Activated CD8-positive, alpha-beta memory T cell treated with anti-CD3 and anti-CD28 coated beads, Interleukin-2, amount 10 ng/mL, durations not matched to agents 7 days and 5 days (primary cell): ENCODE data around the gene NKPD1. TPM values are rescaled to one million over a fixed set of nuclear protein-coding genes. Genes with fewer than 3 reads are reported as not detected.

Experiments
- ATAC-seq: fragments of 150-1000 bp; cut with Tn5 transposase; one replicate; pipeline ENCODE4 v1.10.0; 2021; ENCODE audit warnings: moderate library complexity
- CTCF ChIA-PET: fragments of 350-600 bp; sonication (Branson Sonifier 250); formaldehyde crosslinking; loops from one replicate; lab custom pipeline; 2021; ENCODE audit warnings: antibody characterized with exemption; lab: Charles Lee
- DNase-seq: peaks from one replicate; pipeline ENCODE4 v3.0.0-alpha.2; 2020
- H3K27ac Mint-ChIP-seq: one replicate; pipeline ENCODE4 v1.8.0; 2021; ENCODE audit warnings: mild to moderate bottlenecking, mixed read lengths
- H3K27me3 Mint-ChIP-seq: one replicate; pipeline ENCODE4 v1.8.0; 2021; ENCODE audit warnings: mixed read lengths
- H3K36me3 Mint-ChIP-seq: one replicate; pipeline ENCODE4 v1.8.0; 2021; ENCODE audit warnings: mild to moderate bottlenecking, mixed read lengths
- H3K4me1 Mint-ChIP-seq: one replicate; pipeline ENCODE4 v1.8.0; 2021; ENCODE audit warnings: mixed read lengths
- H3K4me3 Mint-ChIP-seq: one replicate; pipeline ENCODE4 v1.8.0; 2021; ENCODE audit warnings: mild to moderate bottlenecking, moderate library complexity, mixed read lengths
- H3K9me3 Mint-ChIP-seq: one replicate; pipeline ENCODE4 v1.8.0; 2022; ENCODE audit warnings: low read depth, mixed read lengths
- total RNA-seq, 2 experiments: library from RNA; stranded (reverse); gene quantifications; one replicate each; pipeline ENCODE4 v1.2.3, GENCODE V29; 2021

The NKPD1 gene, protein sequence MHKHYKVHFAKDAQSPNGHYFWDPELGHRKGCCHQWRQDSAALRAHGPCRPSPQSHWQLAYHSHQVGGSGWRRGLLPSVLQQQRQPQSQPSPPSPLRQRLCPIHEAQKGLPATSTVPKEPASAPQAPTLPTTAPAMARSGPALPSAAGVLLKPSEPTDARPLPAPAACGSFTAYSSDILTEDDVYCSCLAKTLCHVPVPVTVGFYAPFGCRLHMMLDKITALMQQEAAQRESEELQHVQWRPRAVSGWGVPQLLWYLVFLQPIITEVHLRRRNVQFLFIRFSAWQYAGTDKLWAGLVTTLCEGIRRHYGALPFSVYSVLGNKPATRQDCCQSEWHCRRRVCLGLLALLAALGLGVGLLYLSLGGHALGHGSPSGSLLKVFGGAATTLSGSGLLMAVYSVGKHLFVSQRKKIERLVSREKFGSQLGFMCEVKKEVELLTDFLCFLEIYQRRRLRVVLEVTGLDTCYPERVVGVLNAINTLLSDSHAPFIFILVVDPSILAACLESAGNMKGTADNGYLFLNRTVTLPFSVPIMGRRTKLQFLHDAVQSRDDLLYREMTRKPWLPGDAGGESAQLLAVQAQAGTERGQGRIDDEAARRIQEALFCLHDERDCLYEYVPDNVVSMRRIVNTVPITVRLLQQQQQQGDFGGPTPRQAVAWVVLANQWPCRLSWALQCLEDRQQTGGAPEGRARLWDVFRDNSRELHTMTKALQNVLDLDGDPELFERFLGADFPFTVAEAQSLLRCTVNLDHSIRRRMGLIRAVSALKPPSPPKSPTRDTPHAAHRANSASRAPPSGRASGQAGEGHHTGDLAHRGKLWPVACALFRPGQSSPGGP
- under 1 TPM; 0.14 to 0.18 TPM for total RNA-seq

DNA sequence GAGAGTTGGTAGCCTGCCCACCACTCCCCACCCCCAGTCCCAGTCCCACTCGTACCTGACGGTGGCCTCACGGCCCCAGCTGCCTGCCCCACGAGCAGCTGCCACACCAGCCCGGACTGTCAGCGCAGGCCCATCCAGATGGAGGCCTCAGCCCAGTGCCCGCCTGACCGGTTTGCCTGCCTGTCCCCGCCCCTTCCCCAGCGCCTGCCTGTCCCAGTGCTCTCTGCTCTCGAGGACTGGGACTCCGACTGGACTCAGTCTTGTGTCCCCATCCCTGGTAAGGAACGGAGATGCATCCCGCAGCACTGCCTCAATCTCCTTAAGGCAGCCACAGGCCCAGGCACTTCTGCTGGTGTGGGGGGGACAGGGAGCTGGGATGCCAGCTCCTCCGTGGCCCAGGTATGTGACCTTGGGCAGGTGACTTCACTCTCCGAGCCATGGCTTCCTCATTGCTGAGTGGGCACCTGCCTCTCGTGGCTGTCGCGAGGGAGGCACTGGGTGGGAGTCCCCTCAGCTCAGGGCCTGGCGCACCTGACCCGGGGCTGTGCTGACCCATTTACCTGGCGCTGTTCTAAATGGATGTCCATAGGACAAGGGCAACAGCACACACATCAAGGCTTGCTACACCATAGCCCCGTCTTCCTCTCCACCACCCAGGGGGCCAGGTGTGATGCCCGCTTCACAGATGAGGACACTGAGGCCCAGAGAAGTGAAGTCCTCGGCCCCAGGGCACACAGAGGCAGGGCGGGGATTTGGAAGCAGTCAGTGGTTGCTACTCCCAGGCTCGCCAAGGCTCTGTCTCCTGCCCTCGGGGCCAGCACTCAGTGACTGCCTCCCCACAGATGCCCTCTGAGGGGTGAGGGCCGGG is at the start of gene NKPD1:
TSS of gene NKPD1 (minus strand) at position 113 of the 868 bp plus-strand sequence. CDS start 832 bp downstream, outside the sequence.
- Mint-ChIP-seq H3K27ac (no peak within 1 kb of the TSS), H3K4me1 (peaks cover 17% of the 10 kb centered on the region), H3K4me3 (no peak within 1 kb of the TSS), H3K9me3 (no peaks in the 10 kb centered on the region), H3K36me3 (no peaks in the 10 kb centered on the region), H3K27me3 (peaks cover 6% of the 10 kb centered on the region)
- ATAC-seq (no peak), DNase-seq (no peak)
- CTCF ChIA-PET, result interaction anchor here (1.1 kb wide), 1 partner anchor 9 kb away, joined by 3 read pairs; no protein-coding TSS in a partner anchor

DNA sequence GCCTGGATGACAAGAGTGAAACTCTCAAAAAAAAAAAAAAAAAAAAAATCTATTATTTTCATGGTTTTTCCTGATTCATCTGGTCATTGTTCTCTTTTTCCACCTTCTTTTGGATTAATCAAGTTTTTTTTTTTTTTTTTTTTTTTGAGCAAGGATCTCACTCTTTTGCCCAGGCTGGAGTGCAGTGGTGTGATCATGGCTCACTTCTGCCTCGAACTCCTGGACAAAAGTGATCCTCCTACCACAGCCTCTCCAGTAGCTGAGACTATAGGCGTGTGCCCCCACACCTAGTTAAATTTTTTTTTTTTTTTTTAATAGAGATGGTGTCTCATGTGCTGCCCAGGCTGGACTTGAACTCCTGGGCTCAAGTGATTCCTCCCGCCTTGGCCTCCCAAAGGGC is 45.5 kb upstream of the NKPD1 start:
- DNase-seq, result no peak
- H3K36me3 Mint-ChIP-seq, result no peaks in the 10 kb centered on the region
- no peaks in the 10 kb centered on the region for H3K9me3 Mint-ChIP-seq
- H3K27ac Mint-ChIP-seq, result no peak overlapping the region
- no peak overlapping the region for H3K4me3 Mint-ChIP-seq
- ATAC-seq, result no peak
- H3K27me3 Mint-ChIP-seq, result peaks cover 2% of the 10 kb centered on the region
- CTCF ChIA-PET, result no interaction called here
- peaks cover 6% of the 10 kb centered on the region for H3K4me1 Mint-ChIP-seq

DNA sequence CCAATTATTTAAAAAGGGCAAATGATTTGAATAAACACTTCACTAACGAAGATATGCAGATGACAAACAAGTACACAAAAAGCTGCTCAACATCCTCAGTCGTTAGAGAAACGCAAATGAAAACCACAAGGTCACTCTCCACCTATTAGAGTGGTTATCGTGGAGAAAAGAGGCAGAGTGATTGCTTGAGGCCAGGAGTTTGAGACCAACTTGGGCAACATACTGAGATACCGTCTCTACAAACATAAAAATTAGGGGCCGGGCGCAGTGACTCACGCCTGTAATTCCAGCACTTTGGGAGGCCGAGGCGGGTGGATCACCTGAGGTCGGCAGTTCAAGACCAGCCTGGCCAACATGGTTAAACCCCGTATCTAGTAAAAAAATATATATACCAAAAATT is 45.0 kb upstream of the NKPD1 start:
- CTCF ChIA-PET, result no interaction called here

GRCh38 chr19:45202637-45203036 is 41.9 kb upstream of the NKPD1 start:
- CTCF ChIA-PET, result interaction anchor here (1.1 kb wide), 1 partner anchor 136 kb away, joined by 3 read pairs; no protein-coding TSS in a partner anchor
- peaks cover under 1% of the 10 kb centered on the region for H3K4me1 Mint-ChIP-seq
- no peak overlapping the region for H3K4me3 Mint-ChIP-seq
- no peak overlapping the region for H3K27ac Mint-ChIP-seq
- ATAC-seq (no peak), DNase-seq (no peak)
- no peaks in the 10 kb centered on the region for H3K9me3 Mint-ChIP-seq
- H3K27me3 Mint-ChIP-seq, result no peaks in the 10 kb centered on the region
- H3K36me3 Mint-ChIP-seq, result no peaks in the 10 kb centered on the region

More for the DNA sequence above, 45.0 kb upstream of the NKPD1 start:
- DNase-seq (no peak), ATAC-seq (no peak)
- Mint-ChIP-seq H3K36me3 (no peaks in the 10 kb centered on the region), H3K27me3 (peaks cover 2% of the 10 kb centered on the region), H3K4me3 (no peak overlapping the region), H3K27ac (no peak overlapping the region), H3K4me1 (peaks cover 6% of the 10 kb centered on the region), H3K9me3 (no peaks in the 10 kb centered on the region)

DNA sequence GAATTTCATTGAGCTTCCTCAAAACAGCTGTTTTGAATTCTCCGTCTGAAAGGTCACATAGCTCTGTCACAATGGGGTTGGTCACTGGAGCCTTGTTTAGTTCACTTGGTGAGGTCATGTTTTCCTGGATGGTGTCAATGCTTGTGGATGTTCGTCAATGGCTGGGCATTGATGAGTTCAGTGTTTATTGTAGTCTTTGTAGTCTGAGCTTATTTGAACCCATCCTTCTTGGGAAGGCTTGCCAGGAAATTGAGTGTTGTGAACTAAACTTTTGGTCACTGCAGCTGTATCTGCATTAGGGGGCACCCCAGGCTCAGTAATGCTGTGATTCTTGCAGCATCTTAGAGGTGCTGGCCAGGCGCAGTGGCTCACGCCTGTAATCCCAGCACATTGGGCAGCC is 39.8 kb upstream of the NKPD1 start:
- Mint-ChIP-seq H3K4me1 (no peaks in the 10 kb centered on the region), H3K36me3 (no peaks in the 10 kb centered on the region), H3K27me3 (no peaks in the 10 kb centered on the region), H3K27ac (no peak overlapping the region), H3K4me3 (no peak overlapping the region), H3K9me3 (no peaks in the 10 kb centered on the region)
- DNase-seq, result no peak
- ATAC-seq, result no peak
- CTCF ChIA-PET, result no interaction called here

DNA sequence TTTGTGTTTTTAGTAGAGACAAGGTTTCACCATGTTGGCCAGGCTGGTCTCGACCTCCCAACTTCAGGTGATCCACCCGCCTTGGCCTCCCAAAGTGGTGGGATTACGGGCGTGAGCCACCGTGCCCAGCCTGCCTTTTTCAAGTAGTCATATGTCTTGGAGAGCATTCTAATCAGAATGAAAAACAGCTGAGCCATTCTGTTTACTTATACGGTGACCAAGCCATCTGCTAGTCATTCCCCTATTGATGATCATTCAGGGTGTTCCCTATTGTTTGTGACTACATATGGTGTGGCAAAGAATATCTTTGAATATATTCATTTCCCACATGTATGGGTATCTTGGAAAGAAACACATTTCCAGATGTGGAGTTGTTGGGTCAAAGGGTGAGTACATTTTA is 35.0 kb upstream of the NKPD1 start:
- no peak overlapping the region for H3K4me3 Mint-ChIP-seq
- no peak for ATAC-seq
- H3K9me3 Mint-ChIP-seq, result no peaks in the 10 kb centered on the region
- no peaks in the 10 kb centered on the region for H3K27me3 Mint-ChIP-seq
- DNase-seq, result no peak
- CTCF ChIA-PET, result no interaction called here
- H3K4me1 Mint-ChIP-seq, result no peaks in the 10 kb centered on the region
- H3K27ac Mint-ChIP-seq, result no peak overlapping the region
- H3K36me3 Mint-ChIP-seq, result no peaks in the 10 kb centered on the region

GRCh38 chr19:45191375-45191774 is 30.6 kb upstream of the NKPD1 start:
- ATAC-seq (no peak), DNase-seq (no peak)
- Mint-ChIP-seq H3K27ac (no peak overlapping the region), H3K27me3 (no peaks in the 10 kb centered on the region), H3K36me3 (no peaks in the 10 kb centered on the region), H3K9me3 (no peaks in the 10 kb centered on the region), H3K4me3 (no peak overlapping the region), H3K4me1 (peaks cover 6% of the 10 kb centered on the region)
- CTCF ChIA-PET, result no interaction called here

GRCh38 chr19:45189971-45190370 is 29.2 kb upstream of the NKPD1 start:
- CTCF ChIA-PET, result interaction anchor here (0.7 kb wide), 1 partner anchor 149 kb away, joined by 3 read pairs; no protein-coding TSS in a partner anchor
- Mint-ChIP-seq H3K27me3 (no peaks in the 10 kb centered on the region), H3K4me3 (no peak overlapping the region), H3K4me1 (peaks cover 6% of the 10 kb centered on the region), H3K27ac (no peak overlapping the region), H3K9me3 (no peaks in the 10 kb centered on the region), H3K36me3 (no peaks in the 10 kb centered on the region)
- no peak for DNase-seq
- ATAC-seq, result no peak

DNA sequence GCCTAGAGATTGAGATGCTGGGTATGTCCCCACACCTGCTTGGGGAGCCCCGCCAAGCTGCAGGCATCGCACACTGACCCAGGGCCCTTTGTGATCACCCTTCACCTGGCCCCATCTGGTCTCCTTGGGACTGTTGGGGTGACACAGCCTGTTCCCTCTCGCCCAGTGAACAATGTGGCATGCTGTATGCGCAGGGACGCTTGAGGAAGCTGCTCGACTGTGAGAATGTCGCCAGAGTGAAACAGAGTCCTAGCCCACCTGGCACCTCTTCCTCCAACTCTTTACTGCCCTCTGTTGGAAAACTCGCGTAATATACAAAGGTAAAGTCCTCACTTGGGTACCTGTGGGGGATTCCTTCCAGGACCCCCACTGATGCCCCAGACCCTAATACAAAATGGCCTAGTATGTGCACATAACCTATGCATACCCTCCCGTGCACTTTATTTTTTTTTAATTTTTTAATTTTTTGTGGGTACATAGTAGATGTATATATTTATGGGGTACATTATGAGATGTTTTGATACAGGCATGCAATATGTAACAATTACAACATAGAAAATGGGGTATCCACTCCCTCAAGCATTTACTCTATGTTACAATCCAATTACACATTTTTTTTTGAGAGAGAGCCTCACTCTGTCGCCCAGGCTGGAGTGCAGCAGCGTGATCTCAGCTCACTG is 26.8 kb upstream of the NKPD1 start:
- ATAC-seq, result peak; percentile 87
- Mint-ChIP-seq H3K27ac (no peak overlapping the region), H3K4me1 (peaks cover 6% of the 10 kb centered on the region), H3K4me3 (no peak overlapping the region), H3K9me3 (no peaks in the 10 kb centered on the region), H3K36me3 (no peaks in the 10 kb centered on the region), H3K27me3 (no peaks in the 10 kb centered on the region)
- CTCF ChIA-PET, result interaction anchor here (0.7 to 2.2 kb wide), 16 partner anchors 9 to 168 kb away, joined by 3 to 17 read pairs (median 4); partner anchors contain the start of genes BLOC1S3, PPP1R37 and TRAPPC6A
- peak; percentile 62 for DNase-seq

GRCh38 chr19:45186509-45187334 is 25.9 kb upstream of the NKPD1 start:
- Mint-ChIP-seq H3K4me1 (peaks cover 6% of the 10 kb centered on the region), H3K4me3 (no peak overlapping the region), H3K27ac (no peak overlapping the region), H3K9me3 (no peaks in the 10 kb centered on the region), H3K36me3 (no peaks in the 10 kb centered on the region), H3K27me3 (no peaks in the 10 kb centered on the region)
- ATAC-seq (no peak), DNase-seq (no peak)
- CTCF ChIA-PET, result interaction anchor here (0.7 to 2.2 kb wide), 14 partner anchors 8 to 224 kb away, joined by 3 to 17 read pairs (median 4); partner anchors contain the start of genes BLOC1S3, PPP1R37 and TRAPPC6A

- Mint-ChIP-seq H3K9me3 (no peaks in the 10 kb centered on the region), H3K4me3 (no peak overlapping the region), H3K36me3 (peaks cover 6% of the 10 kb centered on the region), H3K4me1 (peaks cover 22% of the 10 kb centered on the region), H3K27me3 (no peaks in the 10 kb centered on the region), H3K27ac (no peak overlapping the region)
- CTCF ChIA-PET, result interaction anchor here (0.7 to 1.0 kb wide), 5 partner anchors 20 to 246 kb away, joined by 3 to 8 read pairs (median 3); no protein-coding TSS in a partner anchor
- DNase-seq (no peak), ATAC-seq (no peak)
These were observed 23.3 kb upstream of the NKPD1 start for GRCh38 chr19:45184115-45184514.
